Panc1 (cell line): ENCODE measurements around the gene SYN1. TPM values are rescaled to one million over a fixed set of nuclear protein-coding genes. Genes with fewer than 3 reads are reported as not detected.

Experiments
- ATAC-seq: fragments of 200-7000 bp; cut with Tn5 transposase; 2 replicates; pipeline ENCODE4 v1.9.1; 2020; ENCODE audit warnings: mild to moderate bottlenecking, moderate library complexity
- BruUV-seq: library from RNA; stranded (reverse); fragments of 400-500 nt; replicated peaks from 2 replicates; lab custom pipeline; 2021; lab: Mats Ljungman, UMichigan
- CTCF ChIA-PET: fragments of 300-600 bp; sonication (Branson Sonifier 250); formaldehyde crosslinking; loops from one replicate; lab custom pipeline; 2022; ENCODE audit warnings: antibody characterized with exemption; lab: Charles Lee
- POLR2A ChIA-PET: fragments of 300-600 bp; sonication (Branson Sonifier 250); formaldehyde crosslinking; loops from one replicate; lab custom pipeline; 2022; ENCODE audit warnings: antibody characterized with exemption; lab: Charles Lee
- DNase-seq: peaks from one replicate; pipeline ENCODE4 v3.0.0-alpha.2; 2010; ENCODE audit warnings: low read depth, low spot score
- H3K27ac ChIP-seq: 2 replicates; pipeline ENCODE4 v1.5.1; 2011; ENCODE audit warnings: mild to moderate bottlenecking, low read length, inconsistent platforms
- H3K27me3 ChIP-seq: fragments of 200-500 bp; sonication (Bioruptor generic); 2 replicates; pipeline ENCODE4 v1.6.0; 2014; ENCODE audit warnings: low read length, inconsistent platforms; ENCODE audit not compliant: control insufficient read depth, insufficient read depth
- H3K36me3 ChIP-seq: fragments of 200-500 bp; sonication (Bioruptor generic); 2 replicates; pipeline ENCODE4 v1.5.1; 2014; ENCODE audit warnings: inconsistent platforms, mild to moderate bottlenecking, low read length, moderate library complexity; ENCODE audit not compliant: control insufficient read depth, insufficient read depth
- H3K4me1 ChIP-seq: 2 replicates; pipeline ENCODE4 v1.5.1; 2011; ENCODE audit warnings: inconsistent platforms, mild to moderate bottlenecking, low read length, moderate library complexity; ENCODE audit not compliant: control insufficient read depth, insufficient read depth
- H3K4me3 ChIP-seq, 2 experiments: 2 replicates each; pipeline ENCODE4 v1.5.1; 2011 to 2012; ENCODE audit warnings: low read depth in 2 of 2, low read length in 2 of 2, mild to moderate bottlenecking in 2 of 2, inconsistent platforms in 1 of 2, moderate library complexity in 1 of 2
- H3K9me3 ChIP-seq: fragments of 200-500 bp; sonication (Bioruptor generic); 2 replicates; pipeline ENCODE4 v1.5.1; 2014; ENCODE audit warnings: low read depth, mild to moderate bottlenecking, inconsistent platforms, low read length, moderate library complexity; ENCODE audit not compliant: control insufficient read depth, insufficient read depth
- CTCF ChIP-seq: fragments of 450-650 bp; IDR thresholded peaks from 2 replicates; pipeline ENCODE4 v1.5.1; 2017; ENCODE audit warnings: mild to moderate bottlenecking
- POLR2AphosphoS5 ChIP-seq: IDR thresholded peaks from 2 replicates; pipeline ENCODE4 v1.6.1; 2012; ENCODE audit warnings: mild to moderate bottlenecking, low read depth, low read length, moderate library complexity
- REST ChIP-seq, 2 experiments: IDR thresholded peaks; 2 replicates each; pipeline ENCODE4 v1.6.1; 2011 to 2012; ENCODE audit warnings: low read depth in 2 of 2, control low read depth in 1 of 2, low read length in 1 of 2, mild to moderate bottlenecking in 1 of 2, moderate library complexity in 1 of 2; ENCODE audit not compliant: insufficient read depth in 1 of 2
- SIN3A ChIP-seq: IDR thresholded peaks from 2 replicates; pipeline ENCODE4 v1.6.1; 2012; ENCODE audit warnings: low read depth, mild to moderate bottlenecking, low read length, moderate library complexity, borderline replicate concordance; ENCODE audit not compliant: insufficient read depth
- TCF7L2 ChIP-seq: IDR thresholded peaks from 2 replicates; pipeline ENCODE4 v1.6.1; 2011; ENCODE audit warnings: mild to moderate bottlenecking, low read depth, low read length, inconsistent platforms
- in situ Hi-C: cut with HindIII; loops from 2 replicates; pipeline ENCODE4 v1.10.0; 2016; ENCODE audit warnings: low sequenced_read_pairs, low pct_unique_long_range_greater_than_20kb
- intact Hi-C: fragments of 100-400 bp; cut with micrococcal nuclease; formaldehyde crosslinking; loops from one replicate; pipeline ENCODE4 v1.10.0; 2022; ENCODE audit not compliant: unreplicated experiment
- total RNA-seq: library from RNA; stranded (reverse); gene quantifications from one replicate; pipeline ENCODE4 v1.2.1, GENCODE V29; 2021; ENCODE audit not compliant: unreplicated experiment

Gene SYN1
- total RNA-seq, 1 experiment from 2014 or later = 1.0 TPM

- no peak overlapping the region for H3K27ac ChIP-seq
- H3K36me3 ChIP-seq = no peaks in the 10 kb centered on the region; the same call in none of the 2 replicates
- BruUV-seq = no TSS peak
- H3K4me1 ChIP-seq = no peaks in the 10 kb centered on the region
- no peaks in the 10 kb centered on the region for H3K27me3 ChIP-seq
- no peak for TF ChIP-seq POLR2AphosphoS5
- TF ChIP-seq SIN3A = no peak
- in situ Hi-C loops = no loop called here
- POLR2A ChIA-PET = no interaction called here
- no peak for DNase-seq
- no peak overlapping the region for H3K4me3 ChIP-seq
- intact Hi-C loops = no loop called here
- ATAC-seq = no peak
- H3K9me3 ChIP-seq = no peaks in the 10 kb centered on the region
- CTCF ChIA-PET = no interaction called here
Observed at GRCh38 chrX:47570794-47571193, 48.9 kb downstream of the SYN1 start.

GRCh38 chrX:47568656-47569295, 50.9 kb downstream of the SYN1 start:
- no TSS peak for BruUV-seq

More at GRCh38 chrX:47568656-47569295, 50.9 kb downstream of the SYN1 start:
- ChIA-PET POLR2A (interaction anchor here (0.6 kb wide), 2 partner anchors 16 to 946 kb away, joined by 3 read pairs; no protein-coding TSS in a partner anchor), CTCF (no interaction called here)
- H3K36me3 ChIP-seq = no peaks in the 10 kb centered on the region; the same call in none of the 2 replicates
- H3K27ac ChIP-seq = no peak overlapping the region
- H3K27me3 ChIP-seq = no peaks in the 10 kb centered on the region
- in situ Hi-C loops = no loop called here
- H3K4me1 ChIP-seq = no peaks in the 10 kb centered on the region
- ATAC-seq = no peak
- intact Hi-C loops = no loop called here
- H3K9me3 ChIP-seq = no peaks in the 10 kb centered on the region
- TF ChIP-seq REST (IDR thresholded peaks at IDR 0.05; ENCODE audit: insufficient read depth in 1 of 2, low read depth in 2 of 2, low read length in 1 of 2) = no peak
- TF ChIP-seq CTCF = no peak; the same call in 1 of the 2 replicates
- no peak for TF ChIP-seq TCF7L2
- TF ChIP-seq SIN3A = no peak
- no peak for TF ChIP-seq POLR2AphosphoS5
- no peak overlapping the region for H3K4me3 ChIP-seq
- DNase-seq = no peak
